ENCODE measurements around the gene ARHGEF10L. TPM values are rescaled to one million over a fixed set of nuclear protein-coding genes. Genes with fewer than 3 reads are reported as not detected.

The ARHGEF10L gene
- polyA plus RNA-seq, 1 donor (not counting 4 experiments of a cell fraction or from before 2014, with no cell fraction given), result 2.4 TPM

GRCh38 chr1:17558954-17559614, 19.6 kb downstream of the ARHGEF10L start:
- Histone ChIP-seq H3K9me3 (ENCODE audit: control insufficient read depth, low read depth, low read length) (no peaks in the 10 kb centered on the region), H3K36me3 (ENCODE audit: control insufficient read depth in 2 of 2, extremely low read depth in 1 of 2, insufficient read depth in 2 of 2, low read length in 2 of 2) (no peaks in the 10 kb centered on the region), H3K4me1 (ENCODE audit: control insufficient read depth, extremely low read depth, insufficient read depth, low read length) (peaks cover 18% of the 10 kb centered on the region), H3K4me3 (ENCODE audit: control insufficient read depth in 2 of 3, extremely low read depth in 1 of 3, insufficient read depth in 2 of 3, low read depth in 1 of 3, low read length in 3 of 3) (no peak overlapping the region), H3K4me2 (ENCODE audit: control insufficient read depth, extremely low read depth, insufficient read depth, low read depth, low read length) (peak overlapping the region; percentile 39), H3K9ac (ENCODE audit: control insufficient read depth, extremely low read depth, insufficient read depth, low read length) (no peak overlapping the region), H2AFZ (ENCODE audit: control insufficient read depth, low read length) (no peak overlapping the region), H4K20me1 (ENCODE audit: control insufficient read depth, extremely low read depth, insufficient read depth, low read length) (no peaks in the 10 kb centered on the region), H3K79me2 (ENCODE audit: control insufficient read depth, insufficient read depth, low read length) (no peaks in the 10 kb centered on the region), H3K27me3 (ENCODE audit: control insufficient read depth, extremely low read depth, insufficient read depth, low read length) (no peaks in the 10 kb centered on the region), H3K9me1 (ENCODE audit: control insufficient read depth, extremely low read depth, insufficient read depth, low read length) (no peaks in the 10 kb centered on the region), H3K27ac (ENCODE audit: control insufficient read depth, insufficient read depth, low read length) (no peak overlapping the region)
- DNase-seq (ENCODE audit: low read depth, low spot score) (no peak), FAIRE-seq (no peak)
- TF ChIP-seq, protein P1, sequence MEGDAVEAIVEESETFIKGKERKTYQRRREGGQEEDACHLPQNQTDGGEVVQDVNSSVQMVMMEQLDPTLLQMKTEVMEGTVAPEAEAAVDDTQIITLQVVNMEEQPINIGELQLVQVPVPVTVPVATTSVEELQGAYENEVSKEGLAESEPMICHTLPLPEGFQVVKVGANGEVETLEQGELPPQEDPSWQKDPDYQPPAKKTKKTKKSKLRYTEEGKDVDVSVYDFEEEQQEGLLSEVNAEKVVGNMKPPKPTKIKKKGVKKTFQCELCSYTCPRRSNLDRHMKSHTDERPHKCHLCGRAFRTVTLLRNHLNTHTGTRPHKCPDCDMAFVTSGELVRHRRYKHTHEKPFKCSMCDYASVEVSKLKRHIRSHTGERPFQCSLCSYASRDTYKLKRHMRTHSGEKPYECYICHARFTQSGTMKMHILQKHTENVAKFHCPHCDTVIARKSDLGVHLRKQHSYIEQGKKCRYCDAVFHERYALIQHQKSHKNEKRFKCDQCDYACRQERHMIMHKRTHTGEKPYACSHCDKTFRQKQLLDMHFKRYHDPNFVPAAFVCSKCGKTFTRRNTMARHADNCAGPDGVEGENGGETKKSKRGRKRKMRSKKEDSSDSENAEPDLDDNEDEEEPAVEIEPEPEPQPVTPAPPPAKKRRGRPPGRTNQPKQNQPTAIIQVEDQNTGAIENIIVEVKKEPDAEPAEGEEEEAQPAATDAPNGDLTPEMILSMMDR (optimal IDR thresholded peaks at IDR 0.05 in 1 of 3, IDR thresholded peaks at IDR 0.05 in 1 of 3, conservative IDR thresholded peaks at IDR 0.05 in 1 of 3; ENCODE audit: extremely low read depth in 1 of 3, insufficient read depth in 2 of 3, low read length in 3 of 3), result no peak
- no peak for TF ChIP-seq EZH2 (IDR thresholded peaks at IDR 0.05; ENCODE audit: low read length)
- dilution Hi-C loops (cut with MboI; ENCODE audit: extremely low pct_ligation_motif_present, low sequenced_read_pairs), result no loop called here

- H4K20me1 ChIP-seq (ENCODE audit: control insufficient read depth, extremely low read depth, insufficient read depth, low read length), result no peaks in the 10 kb centered on the region
These were observed 20.3 kb downstream of the ARHGEF10L start for GRCh38 chr1:17559615-17560419.

More at GRCh38 chr1:17559615-17560419, 20.3 kb downstream of the ARHGEF10L start:
- Histone ChIP-seq H3K79me2 (ENCODE audit: control insufficient read depth, insufficient read depth, low read length) (no peaks in the 10 kb centered on the region), H3K4me2 (ENCODE audit: control insufficient read depth, extremely low read depth, insufficient read depth, low read depth, low read length) (peak overlapping the region; percentile 39), H3K4me1 (ENCODE audit: control insufficient read depth, extremely low read depth, insufficient read depth, low read length) (peaks cover 11% of the 10 kb centered on the region), H3K4me3 (ENCODE audit: control insufficient read depth in 2 of 3, extremely low read depth in 1 of 3, insufficient read depth in 2 of 3, low read depth in 1 of 3, low read length in 3 of 3) (no peak overlapping the region), H3K27ac (ENCODE audit: control insufficient read depth, insufficient read depth, low read length) (no peak overlapping the region), H3K9ac (ENCODE audit: control insufficient read depth, extremely low read depth, insufficient read depth, low read length) (no peak overlapping the region), H3K9me1 (ENCODE audit: control insufficient read depth, extremely low read depth, insufficient read depth, low read length) (no peaks in the 10 kb centered on the region), H3K9me3 (ENCODE audit: control insufficient read depth, low read depth, low read length) (no peaks in the 10 kb centered on the region), H3K36me3 (ENCODE audit: control insufficient read depth in 2 of 2, extremely low read depth in 1 of 2, insufficient read depth in 2 of 2, low read length in 2 of 2) (no peaks in the 10 kb centered on the region), H3K27me3 (ENCODE audit: control insufficient read depth, extremely low read depth, insufficient read depth, low read length) (no peaks in the 10 kb centered on the region), H2AFZ (ENCODE audit: control insufficient read depth, low read length) (no peak overlapping the region)
- TF ChIP-seq, protein P1 (optimal IDR thresholded peaks at IDR 0.05 in 1 of 3, IDR thresholded peaks at IDR 0.05 in 1 of 3, conservative IDR thresholded peaks at IDR 0.05 in 1 of 3; ENCODE audit: extremely low read depth in 1 of 3, insufficient read depth in 2 of 3, low read length in 3 of 3), result no peak
- TF ChIP-seq EZH2 (IDR thresholded peaks at IDR 0.05; ENCODE audit: low read length), result no peak
- FAIRE-seq (peak; percentile 97), DNase-seq (ENCODE audit: low read depth, low spot score) (no peak)
- dilution Hi-C loops (cut with MboI; ENCODE audit: extremely low pct_ligation_motif_present, low sequenced_read_pairs), result no loop called here

All from keratinocyte (primary cell).